GM10847 (cell line): ENCODE results near the gene SLC25A51.

Experiments used
- POLR2A ChIP-seq: IDR thresholded peaks from 2 replicates; pipeline ENCODE4 v1.6.1; 2011; ENCODE audit not compliant: insufficient read length; ENCODE audit errors: extremely low read depth

Gene SLC25A51

GRCh38 chr9:37902796-37903646 lies 906 bp downstream of the SLC25A51 start:
- no peak for TF ChIP-seq POLR2A

GRCh38 chr9:37902131-37902530 lies 1.8 kb downstream of the SLC25A51 start:
- TF ChIP-seq POLR2A = no peak

DNA sequence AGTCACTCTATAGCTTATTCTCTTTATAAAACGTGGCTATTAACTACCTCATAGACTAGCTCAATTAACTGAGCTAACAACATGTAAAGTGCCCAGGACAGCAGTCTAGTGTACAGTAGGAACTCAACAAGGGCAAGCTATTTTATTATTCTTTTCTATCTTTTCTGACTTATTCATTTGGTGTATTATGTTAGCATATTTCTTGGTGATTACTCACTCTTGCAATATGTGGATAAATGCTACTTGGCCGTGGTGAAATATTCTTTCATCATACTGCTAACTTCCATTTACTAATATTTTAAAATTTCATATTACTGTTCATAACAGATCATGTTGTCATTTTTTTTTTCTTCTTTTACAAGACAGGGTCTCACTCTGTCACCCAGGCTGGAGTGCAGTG lies 4.9 kb downstream of the SLC25A51 start:
- no peak for TF ChIP-seq POLR2A

GRCh38 chr9:37897665-37898064 lies 6.3 kb downstream of the SLC25A51 start:
- TF ChIP-seq POLR2A = no peak

DNA sequence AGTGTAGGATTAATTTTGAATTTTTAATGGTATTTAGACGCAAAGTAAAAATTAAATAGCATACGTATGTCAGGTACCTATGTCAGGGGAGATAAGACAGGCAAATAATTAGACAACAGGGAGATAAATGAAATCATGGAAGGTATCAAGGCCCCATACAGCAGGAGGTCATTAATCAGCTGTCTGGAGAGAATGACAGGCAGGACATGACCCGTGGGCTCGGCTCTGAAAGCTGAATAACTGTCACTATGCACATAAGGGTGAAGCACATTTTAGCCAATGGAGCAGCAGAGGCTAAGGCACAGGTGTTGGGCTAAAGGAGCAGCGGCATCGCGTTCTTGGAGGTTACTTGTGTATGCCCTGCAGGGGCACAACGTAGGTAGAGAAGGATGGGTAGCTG lies 11.9 kb downstream of the SLC25A51 start:
- TF ChIP-seq POLR2A = no peak

DNA sequence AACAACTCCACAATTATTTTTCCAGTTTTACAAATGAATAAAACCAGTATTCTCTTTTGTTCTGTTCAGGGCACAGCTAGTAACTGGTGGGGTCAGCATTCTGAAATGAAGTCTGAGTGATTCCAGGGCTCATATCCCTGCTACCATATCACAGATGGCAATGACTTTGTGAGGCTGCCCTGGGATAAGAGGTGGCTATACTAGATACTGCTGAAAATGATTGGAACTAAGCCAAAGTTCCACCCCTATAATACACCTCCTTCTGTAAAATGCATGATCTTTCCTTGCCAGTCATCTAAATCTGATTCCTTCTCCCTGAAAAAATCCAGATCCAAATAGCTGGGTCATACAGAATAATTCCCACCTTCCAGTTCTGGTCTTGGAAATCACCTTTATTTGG lies 14.4 kb downstream of the SLC25A51 start:
- no peak for TF ChIP-seq POLR2A

DNA sequence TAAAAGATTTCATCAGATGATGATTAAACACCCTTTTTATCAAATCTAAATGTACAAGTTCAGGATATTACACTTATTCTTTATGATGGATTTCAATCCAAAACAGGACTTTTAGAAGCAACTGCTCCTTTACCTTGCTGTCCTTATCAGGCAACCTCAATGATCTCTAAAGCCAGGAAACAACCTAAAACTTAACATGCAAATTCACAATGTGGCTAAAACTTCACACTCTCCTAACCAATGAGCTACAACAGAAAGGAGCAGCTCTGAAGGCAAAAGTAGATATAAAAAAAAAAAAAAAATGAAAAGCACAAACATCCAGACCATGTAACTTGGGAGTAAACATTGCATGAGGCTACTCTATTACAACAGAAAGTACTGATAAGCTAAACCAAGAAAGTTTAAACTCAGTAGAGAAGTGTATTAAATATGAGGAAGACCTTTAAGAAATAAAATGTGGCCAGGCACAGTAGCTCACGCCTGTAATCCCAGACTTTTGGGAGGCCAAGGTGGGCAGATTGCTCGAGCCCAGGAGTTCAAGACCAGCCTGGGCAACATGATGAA lies 22.9 kb downstream of the SLC25A51 start:
- no peak for TF ChIP-seq POLR2A

DNA sequence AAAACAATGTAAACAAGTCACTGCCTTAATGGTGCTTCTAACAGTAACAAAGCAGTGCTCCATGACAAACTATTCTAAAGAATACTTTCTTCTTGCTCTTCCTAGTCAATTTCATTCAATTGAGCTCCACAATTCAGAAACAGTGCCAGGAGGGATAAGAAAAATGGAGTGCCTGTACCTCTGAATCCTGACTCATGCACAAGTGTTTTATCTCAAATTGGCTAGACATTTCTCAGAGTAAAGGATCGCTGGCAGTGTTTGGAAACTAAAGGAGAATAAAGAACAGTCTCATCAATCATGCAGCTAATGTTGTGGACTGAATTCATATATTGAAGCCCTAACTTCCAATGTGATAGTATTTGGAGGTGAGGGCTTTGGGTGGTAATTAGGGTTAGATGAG lies 27.6 kb downstream of the SLC25A51 start:
- no peak for TF ChIP-seq POLR2A

DNA sequence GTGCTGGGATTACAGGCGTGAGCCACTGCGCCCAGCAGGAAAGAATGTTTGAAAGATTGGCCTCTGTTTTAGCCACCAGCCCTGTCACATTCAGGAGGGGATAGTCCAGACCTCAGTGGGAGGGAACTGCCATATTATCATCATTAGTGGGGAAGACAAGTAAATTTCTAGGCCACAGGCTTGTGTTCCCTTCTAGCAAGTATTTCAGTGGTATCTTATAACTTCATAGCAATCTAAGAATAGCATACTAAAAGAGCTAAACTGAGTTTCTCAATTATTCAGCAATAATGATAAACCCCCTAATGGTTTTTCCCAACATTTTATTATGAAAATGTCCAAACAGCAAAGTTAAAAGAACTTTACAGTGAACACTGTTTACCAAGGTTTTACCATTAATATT lies 30.0 kb downstream of the SLC25A51 start:
- TF ChIP-seq POLR2A = no peak

GRCh38 chr9:37870799-37871176 lies 33.1 kb downstream of the SLC25A51 start:
- no peak for TF ChIP-seq POLR2A

GRCh38 chr9:37870081-37870798 lies 33.7 kb downstream of the SLC25A51 start:
- no peak for TF ChIP-seq POLR2A

DNA sequence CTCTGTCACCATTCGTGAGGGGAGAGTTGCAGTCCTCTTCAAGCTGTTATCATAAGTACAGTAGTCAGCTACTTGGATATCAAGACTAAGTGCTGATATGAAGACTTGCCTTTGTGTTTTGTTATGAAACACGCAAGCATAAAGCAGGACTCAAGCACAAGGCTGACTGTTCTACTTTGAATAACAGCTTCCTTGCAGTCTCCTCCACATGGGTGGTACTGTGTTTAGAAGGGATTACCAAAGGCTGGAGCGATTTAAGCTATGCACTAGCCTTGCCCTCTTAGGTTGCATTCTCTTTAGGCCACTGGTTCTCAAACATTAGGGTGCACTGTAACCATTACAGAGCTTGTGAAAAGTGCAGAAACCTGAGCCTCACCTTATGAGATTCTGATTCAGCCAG lies 41.4 kb downstream of the SLC25A51 start:
- no peak for TF ChIP-seq POLR2A

DNA sequence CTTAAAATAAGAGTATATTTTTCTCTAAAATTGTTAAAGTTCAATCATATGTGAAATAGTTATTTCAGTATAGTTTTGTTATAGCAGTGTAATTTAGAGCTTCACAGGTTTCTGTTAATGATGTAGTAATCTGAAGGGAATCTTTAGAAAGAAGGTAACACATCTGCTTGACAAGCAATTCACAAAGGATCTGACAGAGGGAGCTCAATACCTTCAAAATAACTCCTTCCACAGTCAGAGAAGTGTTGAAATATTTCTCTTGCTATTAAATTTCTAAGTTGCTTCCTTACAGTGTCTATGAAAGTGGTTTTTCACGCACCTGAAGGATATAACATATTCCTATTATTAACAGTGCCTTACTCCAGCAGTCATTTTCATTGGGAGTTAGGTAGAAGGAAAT lies 44.9 kb downstream of the SLC25A51 start:
- TF ChIP-seq POLR2A = no peak

GRCh38 chr9:37856551-37856950 lies 47.4 kb downstream of the SLC25A51 start:
- TF ChIP-seq POLR2A = no peak

GRCh38 chr9:37852222-37852621 lies 51.7 kb downstream of the SLC25A51 start:
- no peak for TF ChIP-seq POLR2A

- no peak for TF ChIP-seq POLR2A
Measured at GRCh38 chr9:37840560-37841194, 63.2 kb downstream of the SLC25A51 start.
